Kidney (tissue), 14 donors: ENCODE results near the gene PLCB4. TPM values are rescaled to one million over a fixed set of nuclear protein-coding genes. Genes with fewer than 3 reads are reported as not detected.

ENCODE experiments used
- DNase-seq, 5 donors: peaks; one replicate each; pipeline ENCODE4 v3.0.0-alpha.2; 2013 to 2020
- FAIRE-seq: peaks from 2 replicates; lab custom pipeline; 2012; peaks lifted over from hg19 to GRCh38; lab: Jason Lieb, UNC
- H3K27ac ChIP-seq, 2 donors: one replicate each; pipeline ENCODE4 v1.7.0; 2013; ENCODE audit warnings: low read depth in 2 of 2, low read length in 2 of 2, inconsistent platforms in 1 of 2
- H3K27me3 ChIP-seq: one replicate; pipeline ENCODE4 v1.7.1; 2013; ENCODE audit warnings: low read length, inconsistent platforms; ENCODE audit not compliant: control insufficient read depth, insufficient read depth
- H3K36me3 ChIP-seq, 3 donors: one replicate each; pipeline versions ENCODE4 v1.7.0 to v1.7.1; 2013; ENCODE audit warnings: low read length in 3 of 3, control low read depth in 1 of 3, inconsistent platforms in 1 of 3; ENCODE audit not compliant: insufficient read depth in 3 of 3, control insufficient read depth in 2 of 3
- H3K4me1 ChIP-seq, 3 donors: one replicate each; pipeline versions ENCODE4 v1.7.0 to v1.7.1; 2013; ENCODE audit warnings: low read length in 3 of 3, inconsistent platforms in 1 of 3, low read depth in 1 of 3; ENCODE audit not compliant: control insufficient read depth in 2 of 3, insufficient read depth in 2 of 3
- H3K4me3 ChIP-seq, 3 donors: one replicate each; pipeline versions ENCODE4 v1.7.0 to v1.8.1; 2013; ENCODE audit warnings: low read length in 3 of 3, control low read depth in 1 of 3, inconsistent platforms in 1 of 3
- H3K9ac ChIP-seq, 3 donors: one replicate each; pipeline versions ENCODE4 v1.7.0 to v1.7.1; 2013; ENCODE audit warnings: low read length in 3 of 3, control low read depth in 1 of 3, inconsistent platforms in 1 of 3
- H3K9me3 ChIP-seq, 3 donors: one replicate each; pipeline versions ENCODE4 v1.7.0 to v1.7.1; 2013; ENCODE audit warnings: low read length in 3 of 3, control low read depth in 1 of 3, inconsistent platforms in 1 of 3; ENCODE audit not compliant: control insufficient read depth in 2 of 3, insufficient read depth in 1 of 3
- intact Hi-C: fragments of 100-400 bp; cut with DNase I; formaldehyde crosslinking; loops from one replicate; pipeline ENCODE4 v1.11.1; 2022
- polyA plus RNA-seq: library from polyadenylated mRNA; stranded (reverse); fragments of 350-450 nt; fragmentation: Illumina TruSeq; extraction: RNeasy Lipid Tissue Mini Kit (QIAGEN cat#74804); gene quantifications from one replicate; pipeline ENCODE4 v1.2.3, GENCODE V29; 2014; ENCODE audit warnings: low read depth, low replicate concordance; ENCODE audit not compliant: insufficient read depth
- total RNA-seq: library from RNA; stranded (reverse); fragmentation: NEBNext Ultra II Directional; extraction: Animal tissue kit (Norgen Biotek cat#: 25700); gene quantifications from one replicate; pipeline ENCODE4 v1.2.1, GENCODE V29; 2021
- TF ChIP-seq, protein P1 (sequence below): IDR thresholded peaks from 3 replicates; pipeline ENCODE4 v1.5.1; 2012; ENCODE audit warnings: mild to moderate bottlenecking, moderate library complexity, borderline replicate concordance; ENCODE audit not compliant: insufficient read depth; ENCODE audit errors: extremely low read depth
- donor health status: control.
- donor health status: control.
- donor health status: control.
- donor health status: control.
- donor health status: control.
- donor health status: DM: yes; HTN: yes; CAD: no.
- donor health status: Normal renal cell carcinoma (clear cell type).

PLCB4 gene
- total and polyA plus RNA-seq, 2 donors from 2014 or later, result 2.8 to 17.7 TPM

DNA sequence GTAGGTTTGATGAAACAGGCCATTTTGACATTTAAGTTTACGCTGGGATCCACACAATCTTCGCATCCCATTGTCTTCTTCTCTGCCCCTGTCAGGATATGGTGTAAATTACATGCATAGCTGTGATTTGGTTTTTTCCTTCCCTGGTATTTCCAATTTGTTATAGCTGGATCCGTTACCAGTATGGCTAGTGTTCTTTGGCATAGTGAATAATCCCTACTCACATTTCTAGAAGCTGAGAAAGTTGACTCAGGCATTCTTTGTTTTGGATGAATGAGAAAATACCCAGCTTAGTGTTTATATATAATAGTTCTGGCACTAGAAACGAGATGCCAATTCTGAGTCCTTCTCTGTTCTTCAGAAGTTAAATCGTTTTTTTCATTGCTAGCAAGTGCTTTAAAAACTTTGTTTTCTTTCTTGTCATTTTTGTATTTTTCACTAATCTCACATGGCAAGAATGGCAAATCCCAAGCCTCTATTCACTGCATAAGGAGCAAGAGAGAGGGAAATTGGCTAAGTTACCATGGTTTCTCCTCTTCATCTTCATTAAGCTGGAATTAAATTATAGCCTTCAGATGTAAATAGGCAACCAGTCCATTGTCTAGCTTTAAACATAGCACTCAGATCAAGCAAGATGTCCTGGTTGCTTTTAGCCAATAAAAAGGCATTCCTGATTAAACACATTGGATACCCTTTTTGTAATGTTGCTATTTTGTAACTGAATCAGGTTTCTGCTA is 353.6 kb downstream of the PLCB4 start:
- intact Hi-C loops, result no loop called here
- Histone ChIP-seq H3K9ac (no peak overlapping the region), H3K9me3 (no peaks in the 10 kb centered on the region), H3K4me3 (no peak overlapping the region), H3K27me3 (no peaks in the 10 kb centered on the region), H3K36me3 (peaks cover 0 to 3% (median 2%) of the 10 kb centered on the region in 3 donors), H3K27ac (no peak overlapping the region), H3K4me1 (no peaks in the 10 kb centered on the region)
- DNase-seq, result no peak
- TF ChIP-seq, protein P1, sequence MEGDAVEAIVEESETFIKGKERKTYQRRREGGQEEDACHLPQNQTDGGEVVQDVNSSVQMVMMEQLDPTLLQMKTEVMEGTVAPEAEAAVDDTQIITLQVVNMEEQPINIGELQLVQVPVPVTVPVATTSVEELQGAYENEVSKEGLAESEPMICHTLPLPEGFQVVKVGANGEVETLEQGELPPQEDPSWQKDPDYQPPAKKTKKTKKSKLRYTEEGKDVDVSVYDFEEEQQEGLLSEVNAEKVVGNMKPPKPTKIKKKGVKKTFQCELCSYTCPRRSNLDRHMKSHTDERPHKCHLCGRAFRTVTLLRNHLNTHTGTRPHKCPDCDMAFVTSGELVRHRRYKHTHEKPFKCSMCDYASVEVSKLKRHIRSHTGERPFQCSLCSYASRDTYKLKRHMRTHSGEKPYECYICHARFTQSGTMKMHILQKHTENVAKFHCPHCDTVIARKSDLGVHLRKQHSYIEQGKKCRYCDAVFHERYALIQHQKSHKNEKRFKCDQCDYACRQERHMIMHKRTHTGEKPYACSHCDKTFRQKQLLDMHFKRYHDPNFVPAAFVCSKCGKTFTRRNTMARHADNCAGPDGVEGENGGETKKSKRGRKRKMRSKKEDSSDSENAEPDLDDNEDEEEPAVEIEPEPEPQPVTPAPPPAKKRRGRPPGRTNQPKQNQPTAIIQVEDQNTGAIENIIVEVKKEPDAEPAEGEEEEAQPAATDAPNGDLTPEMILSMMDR, result no peak
- no peak for FAIRE-seq

DNA sequence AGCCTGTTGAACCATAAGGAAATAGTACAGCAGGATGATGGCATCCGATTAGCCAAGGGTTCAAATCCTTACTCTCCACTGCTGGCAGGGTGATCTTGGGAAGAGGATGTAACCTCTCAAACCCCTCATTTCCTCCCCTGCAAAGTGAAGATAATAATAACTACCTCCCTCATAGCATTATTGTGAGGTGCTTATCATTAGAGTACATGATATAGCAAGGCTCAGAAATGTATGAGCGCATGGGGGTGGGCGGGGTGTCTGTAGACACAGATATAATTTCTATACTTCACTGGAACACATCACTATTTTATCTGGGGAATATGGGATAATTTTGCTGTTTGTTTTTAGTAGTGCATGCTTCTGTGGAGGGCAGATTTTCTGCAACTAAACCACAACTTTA is 355.7 kb downstream of the PLCB4 start:
- H3K36me3 ChIP-seq, result peaks cover 0 to 3% (median 2%) of the 10 kb centered on the region in 3 donors
- TF ChIP-seq, protein P1, result no peak
- FAIRE-seq (no peak), DNase-seq (no peak)
- no peak overlapping the region for H3K9ac ChIP-seq
- H3K27ac ChIP-seq, result no peak overlapping the region
- no peak overlapping the region for H3K4me3 ChIP-seq
- no peaks in the 10 kb centered on the region for H3K4me1 ChIP-seq
- intact Hi-C loops, result no loop called here
- H3K27me3 ChIP-seq, result no peaks in the 10 kb centered on the region
- H3K9me3 ChIP-seq, result no peaks in the 10 kb centered on the region

DNA sequence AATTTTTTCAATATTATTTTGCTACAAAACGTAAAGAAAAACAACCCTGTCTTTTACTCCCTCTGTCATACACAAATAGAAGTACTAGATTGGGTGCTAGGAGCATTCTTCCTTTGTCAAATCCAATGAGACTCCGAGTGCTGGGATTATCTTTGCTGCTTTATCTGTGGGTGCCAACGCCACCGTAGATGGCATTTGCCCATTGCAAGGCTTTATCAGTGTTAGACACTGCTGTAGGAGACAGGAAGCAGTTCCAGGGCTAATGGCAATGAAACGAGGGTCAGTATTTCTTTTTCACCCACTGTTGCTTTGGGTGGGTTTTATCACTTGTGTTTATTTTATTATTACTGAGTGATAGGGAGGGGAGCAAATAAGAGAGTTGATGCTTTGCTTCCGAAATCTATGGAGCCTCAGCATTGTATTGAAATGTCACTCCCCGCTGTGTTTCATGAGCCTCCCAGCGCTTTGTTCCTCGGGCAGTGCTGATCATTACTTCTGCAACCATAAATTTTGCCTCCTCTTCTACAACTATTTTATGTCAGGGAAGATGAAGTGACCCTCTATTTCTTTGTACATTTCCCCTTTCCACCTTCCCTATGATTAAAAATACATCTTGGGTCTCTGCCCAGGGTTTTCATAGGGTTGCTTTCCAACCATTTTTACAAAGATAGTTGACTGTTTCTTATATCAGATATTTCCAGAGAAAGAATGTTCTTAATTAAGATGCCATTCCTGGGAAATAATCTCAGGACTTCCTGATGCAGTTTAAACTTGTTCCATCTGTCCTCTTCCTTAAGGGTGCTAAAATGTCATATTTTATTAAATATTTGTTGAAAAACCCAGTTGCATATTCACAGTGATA is 358.8 kb downstream of the PLCB4 start:
- H3K36me3 ChIP-seq, result peaks cover 0 to 2% (median 0%) of the 10 kb centered on the region in 3 donors
- H3K9me3 ChIP-seq, result no peaks in the 10 kb centered on the region
- no peak for FAIRE-seq
- no peak overlapping the region for H3K27ac ChIP-seq
- H3K27me3 ChIP-seq, result no peaks in the 10 kb centered on the region
- no peak overlapping the region for H3K9ac ChIP-seq
- intact Hi-C loops, result no loop called here
- no peak overlapping the region for H3K4me3 ChIP-seq
- H3K4me1 ChIP-seq, result no peaks in the 10 kb centered on the region
- TF ChIP-seq, protein P1, result no peak
- no peak for DNase-seq
